ENCODE measurements around the gene SSU72. TPM values are rescaled to one million over a fixed set of nuclear protein-coding genes. Genes with fewer than 3 reads are reported as not detected.

SSU72 gene
- total RNA-seq, 1 experiment from 2014 or later = 112 TPM

DNA sequence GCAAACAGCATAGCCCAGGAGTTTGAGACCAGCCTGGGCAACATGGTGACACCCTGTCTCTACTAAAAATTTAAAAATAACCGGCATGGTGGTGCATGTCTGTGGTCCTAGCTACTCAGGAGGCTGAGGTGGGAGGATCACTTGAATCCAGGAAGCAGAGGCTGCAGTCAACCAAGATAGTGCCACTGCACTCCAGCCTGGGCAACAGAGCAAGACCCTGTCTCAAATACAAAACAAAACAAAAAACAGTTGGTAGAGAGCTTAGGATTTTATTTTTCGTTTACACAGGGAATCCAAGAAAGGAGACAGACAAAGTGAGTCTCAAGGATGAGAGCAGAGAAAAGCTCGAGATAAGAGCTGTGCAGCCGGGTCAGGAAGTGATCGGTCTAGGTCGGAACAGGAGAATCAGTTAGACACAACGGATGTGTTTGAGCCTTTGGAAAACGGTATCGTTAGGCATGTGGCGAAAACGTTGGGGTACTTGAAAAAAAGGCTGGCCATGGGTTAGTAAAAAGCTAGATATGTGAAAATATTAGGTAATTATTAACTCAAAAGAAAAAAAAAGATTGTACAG is 38.9 kb upstream of the SSU72 start:
- no peak for DNase-seq (ENCODE audit: extremely low read depth, low read depth)

DNA sequence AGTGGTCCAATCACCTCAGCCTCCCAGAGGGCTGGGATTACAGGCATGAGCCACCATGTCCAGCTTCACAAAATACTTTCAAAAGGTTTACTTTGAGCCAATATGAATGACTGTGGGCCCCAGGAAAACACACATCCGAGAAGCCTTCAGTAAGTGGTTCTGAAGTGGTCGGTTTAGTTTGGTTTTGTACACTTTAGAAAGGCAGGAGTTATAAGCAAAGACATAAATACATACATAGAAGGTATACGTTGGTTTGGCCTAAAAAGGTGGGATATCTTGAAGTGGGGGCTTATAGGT is 37.4 kb upstream of the SSU72 start:
- no peak for DNase-seq (ENCODE audit: extremely low read depth, low read depth)

DNA sequence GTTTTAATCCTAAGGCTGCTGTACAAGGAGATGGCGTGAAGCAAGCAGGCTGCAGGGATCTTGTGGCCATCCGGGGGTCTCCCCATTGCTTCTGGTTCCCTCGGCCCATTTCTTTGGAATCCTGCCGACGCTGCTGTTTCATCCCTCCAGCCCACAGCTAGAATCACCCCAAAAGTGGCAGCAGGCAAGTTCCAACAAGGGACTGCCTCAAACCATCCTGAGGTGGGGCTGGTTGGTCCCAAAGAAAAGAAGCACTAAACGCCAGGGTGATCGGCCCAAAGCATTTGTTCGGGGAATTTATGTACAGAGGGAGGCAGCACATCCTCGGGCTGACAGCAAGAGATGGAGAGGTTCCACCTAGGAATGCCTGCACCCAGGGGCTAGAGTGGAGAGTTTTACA is 36.1 kb upstream of the SSU72 start:
- DNase-seq (ENCODE audit: extremely low read depth, low read depth) = no peak

DNA sequence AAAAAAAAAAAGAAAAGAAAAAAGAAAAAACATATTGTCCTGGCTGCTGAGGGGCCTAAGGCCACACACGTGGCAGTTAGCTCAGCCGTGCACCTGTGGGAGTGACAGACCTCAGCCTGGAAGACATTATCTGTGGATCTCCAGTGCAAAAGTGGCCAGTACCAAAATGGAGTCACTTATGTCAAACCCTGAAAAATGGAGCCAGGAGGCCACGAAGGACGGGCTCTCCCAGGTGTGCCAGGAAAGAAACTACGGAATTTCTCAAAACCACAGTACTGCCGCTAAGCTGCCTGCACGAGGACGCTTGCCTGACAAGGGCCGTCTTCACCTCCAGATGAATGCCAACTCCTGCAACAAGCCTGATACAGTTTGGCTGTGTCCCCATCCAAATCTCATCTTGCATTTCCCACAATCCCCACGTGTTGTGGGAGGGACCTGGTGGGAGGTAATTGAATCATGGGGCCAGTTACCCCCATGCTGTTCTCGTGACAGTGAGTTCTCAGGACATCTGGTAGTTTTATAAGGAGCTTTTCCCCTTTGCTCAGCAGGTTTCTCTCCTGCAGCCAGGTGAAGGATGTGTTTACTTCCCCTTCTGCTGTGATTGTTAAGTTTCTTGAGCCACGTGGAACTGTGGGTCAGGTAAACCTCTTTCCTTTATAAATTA is 35.3 kb upstream of the SSU72 start:
- DNase-seq (ENCODE audit: extremely low read depth, low read depth) = no peak

DNA sequence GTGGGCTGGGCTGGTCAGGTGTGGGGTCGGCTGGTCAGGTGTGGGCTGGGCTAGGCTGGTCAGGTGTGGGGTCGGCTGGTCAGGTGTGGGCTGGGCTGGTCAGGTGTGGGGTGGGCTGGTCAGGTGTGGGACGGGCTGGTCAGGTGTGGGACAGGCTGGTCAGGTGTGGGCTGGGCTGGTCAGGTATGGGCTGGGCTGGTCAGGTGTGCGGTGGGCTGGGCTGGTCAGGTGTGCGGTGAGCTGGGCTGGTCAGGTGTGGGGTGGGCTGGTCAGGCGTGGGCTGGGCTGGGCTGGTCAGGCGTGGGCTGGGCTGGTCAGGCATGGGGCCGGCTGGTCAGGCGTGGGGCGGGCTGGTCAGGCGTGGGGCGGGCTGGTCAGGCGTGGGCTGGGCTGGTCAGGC is 31.6 kb upstream of the SSU72 start:
- no peak for DNase-seq (ENCODE audit: extremely low read depth, low read depth)

DNA sequence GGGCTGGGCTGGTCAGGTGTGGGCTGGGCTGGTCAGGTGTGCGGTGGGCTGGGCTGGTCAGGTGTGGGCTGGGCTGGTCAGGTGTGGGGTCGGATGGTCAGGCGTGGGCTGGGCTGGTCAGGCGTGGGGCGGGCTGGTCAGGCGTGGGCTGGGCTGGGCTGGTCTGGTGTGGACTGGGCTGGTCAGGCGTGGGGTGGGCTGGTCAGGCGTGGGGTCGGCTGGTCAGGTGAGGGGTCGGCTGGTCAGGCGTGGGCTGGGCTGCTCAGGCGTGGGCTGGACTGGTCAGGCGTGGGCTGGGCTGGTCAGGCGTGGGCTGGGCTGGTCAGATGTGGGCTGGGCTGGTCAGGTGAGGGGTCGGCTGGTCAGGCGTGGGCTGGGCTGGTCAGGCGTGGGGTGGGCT is 31.1 kb upstream of the SSU72 start:
- DNase-seq (ENCODE audit: extremely low read depth, low read depth) = no peak

DNA sequence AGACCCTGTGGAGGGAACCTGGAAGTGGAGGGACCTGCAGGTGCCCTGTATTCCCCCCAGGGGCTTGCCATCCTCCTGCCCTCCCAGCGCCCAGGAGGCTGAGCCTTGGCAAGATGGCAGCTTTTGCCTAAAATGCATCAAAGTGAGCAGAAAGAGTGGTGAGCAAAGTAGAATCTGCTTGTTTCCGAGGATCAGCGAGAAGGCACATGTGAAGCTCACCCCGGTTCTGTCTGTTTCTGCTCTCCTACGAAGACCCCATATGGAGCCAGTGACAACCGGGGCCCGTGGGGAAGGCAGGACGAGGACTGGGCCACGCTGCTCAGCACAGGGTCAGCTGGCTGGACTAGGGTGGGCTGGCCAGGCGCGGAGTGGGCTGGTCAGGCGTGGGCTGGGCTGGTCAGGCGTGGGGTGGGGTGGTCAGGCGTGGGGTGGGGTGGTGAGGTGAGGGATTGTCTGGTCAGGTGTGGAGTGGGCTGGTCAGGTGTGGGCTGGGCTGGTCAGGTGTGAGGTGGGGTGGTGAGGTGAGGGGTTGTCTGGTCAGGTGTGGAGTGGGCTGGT is 30.4 kb upstream of the SSU72 start:
- DNase-seq (ENCODE audit: extremely low read depth, low read depth) = no peak

DNA sequence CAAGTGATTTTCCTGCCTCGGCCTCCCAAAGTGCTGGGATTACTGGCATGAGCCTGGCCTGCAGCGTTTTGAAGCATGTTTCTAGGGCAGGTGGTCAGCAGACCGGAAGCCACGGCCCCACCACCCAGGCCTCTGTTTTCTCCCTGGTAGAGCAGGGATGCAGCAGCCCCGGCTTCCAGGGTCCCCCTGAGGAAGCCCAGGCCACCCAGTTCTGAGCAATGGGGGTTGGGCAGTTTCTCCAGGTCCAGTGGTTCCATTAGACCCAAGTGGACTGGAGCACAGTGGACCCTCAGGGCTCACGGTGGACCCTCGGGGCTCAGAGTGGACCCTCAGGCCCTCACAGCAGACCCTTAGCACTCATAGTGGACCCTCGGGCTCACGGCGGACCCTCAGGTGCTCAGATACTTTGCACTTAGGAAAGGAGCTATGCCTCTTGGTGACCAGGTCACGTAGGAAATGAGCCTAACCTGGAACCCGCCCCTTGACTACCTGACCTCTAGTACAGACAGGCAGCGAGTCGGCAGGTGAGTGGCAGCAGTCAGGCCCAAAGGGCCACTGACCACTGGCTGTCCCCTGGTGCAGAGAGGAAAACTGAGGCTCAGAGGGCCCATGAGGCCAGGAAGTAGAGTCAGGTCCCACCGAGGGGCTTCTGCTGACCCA is 29.8 kb upstream of the SSU72 start:
- DNase-seq (ENCODE audit: extremely low read depth, low read depth) = no peak

DNA sequence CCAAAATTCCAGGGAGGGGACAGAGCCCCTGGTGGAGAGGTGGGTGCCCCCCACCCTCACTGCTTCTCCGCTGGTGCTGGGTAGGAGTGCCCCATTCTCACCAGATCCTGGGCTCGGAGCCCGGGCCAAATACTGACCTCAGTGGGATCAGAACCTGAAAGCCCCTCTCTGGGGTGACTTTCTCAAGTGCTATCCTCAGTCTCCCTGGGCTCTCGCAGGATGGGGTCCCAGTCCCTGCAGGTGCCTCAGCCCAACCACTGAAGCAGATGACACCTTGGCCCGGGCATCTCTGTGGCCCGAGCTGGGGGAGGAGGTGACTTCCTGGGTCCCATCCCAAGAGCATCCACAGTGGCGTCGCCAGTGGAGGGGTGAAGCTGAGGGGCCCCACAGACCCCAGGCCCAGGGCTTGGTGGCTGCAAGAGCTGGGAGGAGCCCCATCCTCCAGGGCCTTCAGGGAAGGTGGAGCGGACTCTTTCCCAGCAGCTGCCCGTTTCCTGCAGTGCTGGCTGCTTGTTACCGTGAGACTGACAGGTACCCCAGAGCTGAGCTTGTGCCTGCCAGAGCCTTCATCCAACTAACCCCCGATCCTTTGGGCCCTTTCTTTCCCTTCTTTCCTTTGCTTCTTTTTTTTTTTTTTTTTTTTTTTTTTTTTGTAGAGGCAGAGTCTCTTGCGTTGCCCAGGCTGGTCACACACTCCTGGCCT is 29.2 kb upstream of the SSU72 start:
- DNase-seq (ENCODE audit: extremely low read depth, low read depth) = no peak

DNA sequence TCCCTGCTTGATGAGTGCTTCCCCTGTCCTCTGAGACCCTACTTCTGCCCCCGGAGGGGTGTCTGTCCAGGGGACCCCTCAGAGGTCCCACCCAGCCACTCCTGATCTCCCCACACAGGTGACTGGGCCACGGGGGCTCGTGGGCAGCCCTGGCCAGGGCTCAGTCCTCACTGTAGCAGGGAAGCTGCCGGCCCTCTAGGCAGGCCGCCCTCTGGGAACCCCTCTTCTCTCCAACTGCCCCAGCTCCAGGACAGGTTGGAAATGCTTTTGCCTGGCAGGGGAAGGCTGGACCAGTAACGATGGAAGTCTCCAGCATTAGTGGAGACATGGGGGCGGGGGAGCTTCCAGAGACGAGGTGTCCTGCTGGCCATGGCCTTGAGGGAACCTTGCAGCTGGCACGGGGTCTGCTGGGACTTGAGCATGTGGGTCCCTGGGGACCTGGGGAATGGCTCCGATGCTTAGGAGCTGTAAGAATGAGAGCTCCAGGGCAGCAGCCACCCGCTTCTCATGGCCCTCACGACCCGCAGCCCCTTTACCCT is 28.4 kb upstream of the SSU72 start:
- no peak for DNase-seq (ENCODE audit: extremely low read depth, low read depth)

DNA sequence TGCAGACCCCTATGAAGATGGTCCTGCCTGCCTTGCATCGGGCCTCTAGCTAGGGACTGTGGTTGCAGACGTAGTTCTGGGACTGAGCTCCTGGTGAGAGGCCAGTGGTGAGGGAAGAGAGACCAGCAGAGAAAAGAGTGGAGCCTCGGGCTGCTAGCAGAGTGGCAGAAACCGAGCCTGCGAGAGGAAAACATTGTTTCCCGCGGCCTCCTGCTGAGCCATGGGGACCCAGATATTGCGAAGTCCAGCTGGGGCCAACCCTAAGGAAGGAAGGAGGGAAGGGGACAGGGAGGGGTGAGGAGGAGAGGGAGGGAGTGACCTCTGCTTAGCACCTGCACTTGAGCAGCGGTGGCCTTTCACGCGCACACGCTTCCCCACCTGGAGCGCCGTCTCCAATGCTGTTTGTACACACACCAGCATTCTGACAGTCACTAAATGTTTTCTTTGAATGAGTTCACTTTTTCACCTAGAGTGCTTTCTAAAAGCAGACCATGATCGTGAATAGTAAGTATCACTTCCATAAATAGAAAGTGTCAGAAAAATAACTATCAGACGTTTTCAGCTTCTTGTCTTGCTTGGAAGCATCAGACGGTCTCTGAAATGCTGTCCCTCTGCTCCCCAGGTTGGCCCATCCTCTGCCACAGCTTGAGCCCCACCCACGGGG is 27.8 kb upstream of the SSU72 start:
- no peak for DNase-seq (ENCODE audit: extremely low read depth, low read depth)

DNA sequence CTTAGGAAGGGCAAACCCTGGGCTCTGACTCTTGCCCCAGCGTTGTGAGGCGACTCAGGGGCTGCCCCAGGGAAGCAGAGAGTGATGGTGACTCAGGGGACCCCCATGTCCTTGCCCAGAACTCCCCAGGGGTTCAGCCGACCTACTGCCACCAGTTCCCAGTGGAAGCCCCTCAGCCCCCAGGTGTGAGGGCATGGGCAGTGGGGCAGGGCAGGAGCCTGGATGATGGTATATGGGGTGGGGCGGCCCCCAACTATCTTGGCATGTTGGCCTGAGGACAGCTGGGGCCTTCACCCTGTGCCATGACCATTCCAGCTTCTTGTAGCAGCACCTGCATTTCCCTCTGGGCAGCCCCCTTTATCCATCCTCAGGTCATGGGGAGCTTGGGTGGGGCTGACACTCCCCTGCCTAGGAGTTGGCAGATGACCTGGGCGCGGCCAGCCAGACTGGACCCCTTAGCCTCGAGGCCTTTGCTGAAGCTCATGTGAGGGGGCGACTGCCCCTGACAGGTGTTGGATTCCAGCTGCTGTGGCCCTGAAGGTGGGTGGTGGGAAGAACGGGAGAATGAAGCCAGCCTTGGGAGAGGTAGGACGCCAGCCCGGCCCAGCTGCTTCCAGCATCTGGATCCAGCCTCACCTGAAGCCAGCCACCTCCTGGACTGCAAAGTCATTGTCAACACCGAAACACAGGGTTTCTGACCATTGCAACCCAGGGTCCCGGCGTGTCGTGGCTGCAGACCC is 27.1 kb upstream of the SSU72 start:
- no peak for DNase-seq (ENCODE audit: extremely low read depth, low read depth)

DNA sequence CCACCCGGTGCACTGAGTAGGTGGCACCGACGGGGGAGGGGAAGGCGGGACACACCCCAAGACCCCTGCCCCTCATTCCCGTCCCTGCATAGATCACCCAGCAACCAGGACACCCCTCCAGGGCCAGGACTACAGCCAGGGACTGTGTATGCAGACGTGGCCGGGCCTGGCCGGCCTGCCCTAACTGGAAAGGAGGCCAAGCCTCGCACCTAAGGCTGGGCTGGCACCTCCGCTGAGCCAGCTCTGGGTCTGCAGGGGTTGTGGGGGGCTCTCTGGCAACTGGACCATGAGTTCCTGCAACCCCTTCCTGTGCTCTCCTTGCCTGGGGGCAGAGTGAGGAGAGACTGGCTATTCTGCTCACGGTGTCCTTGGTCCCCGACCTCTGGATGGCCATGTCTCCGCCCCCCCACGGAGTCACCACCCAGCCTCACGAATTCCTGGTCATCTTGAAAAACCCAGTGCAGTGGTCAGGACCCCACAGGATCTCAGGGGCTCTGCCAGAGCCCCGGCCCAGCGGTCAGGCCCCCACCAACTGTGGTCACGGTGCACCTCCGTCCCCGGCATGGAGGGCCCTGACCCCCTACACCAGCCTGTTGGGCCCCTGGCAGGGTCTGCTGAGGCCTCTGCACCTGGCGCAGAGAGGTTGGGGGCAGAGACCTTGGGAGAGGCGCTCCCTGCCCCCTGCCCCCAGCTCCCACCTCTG is 26.3 kb upstream of the SSU72 start:
- DNase-seq (ENCODE audit: extremely low read depth, low read depth) = no peak

DNA sequence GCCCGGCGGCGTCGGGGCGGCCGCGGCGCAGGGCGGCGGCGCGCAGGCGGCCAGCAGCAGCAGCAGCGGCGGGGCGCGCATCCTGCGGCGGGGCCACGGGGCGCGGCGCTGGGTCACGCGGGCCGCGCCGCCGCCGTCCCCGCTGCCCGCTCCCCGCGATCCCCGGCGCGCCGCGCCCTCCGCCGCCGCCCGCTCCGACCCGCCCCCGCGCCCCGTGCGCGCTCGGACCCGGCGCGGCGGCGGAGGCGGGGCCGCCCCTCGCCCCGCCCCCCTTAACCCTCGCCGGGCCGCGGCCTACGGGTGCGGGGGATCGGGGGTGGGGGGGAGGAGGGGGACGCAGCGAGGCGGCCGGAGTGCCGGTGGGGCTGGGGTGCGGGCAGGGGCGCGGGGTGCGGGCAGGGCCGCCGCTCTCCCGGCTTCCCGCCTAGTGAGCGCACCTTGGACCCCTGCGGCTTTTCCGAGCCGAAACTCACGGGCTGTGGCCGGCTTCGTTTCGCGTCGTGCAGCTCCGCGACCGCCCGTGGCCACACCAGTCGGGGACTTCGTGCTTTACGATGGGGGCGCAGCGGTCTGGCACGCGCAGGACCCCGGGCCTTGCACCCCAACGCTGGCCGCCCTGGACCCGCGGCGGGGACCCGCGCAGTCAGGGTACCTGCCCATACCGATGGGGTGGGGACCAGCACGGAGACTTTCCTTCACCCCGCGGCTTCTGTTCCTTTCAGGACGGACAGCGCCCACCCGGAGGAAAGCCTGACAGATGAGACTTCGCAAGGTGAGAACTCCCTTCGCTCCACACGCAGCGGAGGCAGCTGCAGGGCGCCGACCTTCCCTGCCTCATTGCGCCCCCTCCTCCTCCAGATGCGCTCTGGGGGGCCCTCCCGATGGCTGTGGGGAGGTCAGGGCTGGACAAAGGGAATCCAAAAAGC is 25.5 kb upstream of the SSU72 start, which contains the start of gene FNDC10:
Gene FNDC10 (minus strand): TSS at position 201 of the 926 bp plus-strand sequence. CDS start 120 bp downstream, at position 81.
- DNase-seq (ENCODE audit: extremely low read depth, low read depth) = no peak

DNA sequence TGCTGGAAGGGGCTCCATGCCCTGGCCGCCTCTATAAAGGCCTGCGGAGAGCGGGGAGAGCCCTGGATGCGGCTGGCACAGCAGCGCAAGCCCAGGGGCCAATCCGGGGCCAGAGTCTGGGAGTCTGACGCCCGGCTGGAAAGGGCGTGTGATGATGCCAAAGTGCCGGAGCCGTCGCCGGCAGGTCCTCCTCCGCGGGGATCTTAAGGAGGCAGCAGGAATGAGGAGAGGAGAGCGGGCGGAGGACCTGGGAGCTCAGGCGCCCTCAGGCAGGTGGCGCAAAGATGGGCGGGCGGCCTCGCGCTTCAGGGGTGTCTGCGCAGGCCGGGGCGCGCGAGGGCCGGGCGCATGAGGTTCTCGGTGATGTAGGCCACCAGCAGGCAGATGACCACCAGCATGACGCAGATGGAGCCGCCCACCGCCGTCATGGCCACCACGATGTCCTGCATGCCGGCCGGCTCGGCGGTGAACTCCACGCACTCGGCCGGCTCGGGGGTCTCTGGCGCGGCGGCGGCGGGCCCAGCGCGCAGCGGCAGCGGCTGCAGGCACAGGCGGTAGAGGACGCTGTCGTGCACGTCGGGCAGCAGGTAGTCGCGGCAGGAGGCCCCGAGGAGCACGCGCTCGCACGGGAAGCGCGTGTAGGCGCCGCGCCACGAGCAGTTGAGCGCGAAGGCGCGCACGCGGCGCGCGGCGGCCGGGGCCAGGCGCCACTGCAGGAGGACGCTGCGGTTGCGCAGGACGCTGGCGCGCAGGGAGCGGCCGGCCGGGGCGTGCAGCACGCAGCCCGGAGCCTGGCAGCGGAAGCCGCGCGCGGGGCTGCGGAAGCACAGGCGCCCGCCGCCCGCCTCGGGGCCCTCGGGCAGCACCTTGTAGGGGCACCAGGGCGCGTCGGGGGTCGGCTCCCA is 24.6 kb upstream of the SSU72 start:
- DNase-seq (ENCODE audit: extremely low read depth, low read depth) = no peak

DNA sequence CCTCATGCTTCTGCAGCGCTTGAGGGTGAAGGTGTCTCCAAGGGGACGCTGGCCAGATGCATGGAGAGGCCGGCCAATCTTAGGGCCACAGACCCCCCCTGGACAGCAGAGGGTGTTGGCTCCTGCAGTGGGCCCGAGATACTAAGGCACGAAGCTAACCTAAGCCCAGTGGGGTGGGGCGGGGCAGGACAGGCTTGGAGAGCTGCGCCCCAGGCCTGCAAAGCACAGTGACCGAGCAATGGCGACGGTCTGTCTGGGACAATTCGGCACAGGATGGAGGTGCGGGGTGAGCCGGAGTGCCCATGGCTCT is 24.0 kb upstream of the SSU72 start:
- DNase-seq (ENCODE audit: extremely low read depth, low read depth) = no peak

DNA sequence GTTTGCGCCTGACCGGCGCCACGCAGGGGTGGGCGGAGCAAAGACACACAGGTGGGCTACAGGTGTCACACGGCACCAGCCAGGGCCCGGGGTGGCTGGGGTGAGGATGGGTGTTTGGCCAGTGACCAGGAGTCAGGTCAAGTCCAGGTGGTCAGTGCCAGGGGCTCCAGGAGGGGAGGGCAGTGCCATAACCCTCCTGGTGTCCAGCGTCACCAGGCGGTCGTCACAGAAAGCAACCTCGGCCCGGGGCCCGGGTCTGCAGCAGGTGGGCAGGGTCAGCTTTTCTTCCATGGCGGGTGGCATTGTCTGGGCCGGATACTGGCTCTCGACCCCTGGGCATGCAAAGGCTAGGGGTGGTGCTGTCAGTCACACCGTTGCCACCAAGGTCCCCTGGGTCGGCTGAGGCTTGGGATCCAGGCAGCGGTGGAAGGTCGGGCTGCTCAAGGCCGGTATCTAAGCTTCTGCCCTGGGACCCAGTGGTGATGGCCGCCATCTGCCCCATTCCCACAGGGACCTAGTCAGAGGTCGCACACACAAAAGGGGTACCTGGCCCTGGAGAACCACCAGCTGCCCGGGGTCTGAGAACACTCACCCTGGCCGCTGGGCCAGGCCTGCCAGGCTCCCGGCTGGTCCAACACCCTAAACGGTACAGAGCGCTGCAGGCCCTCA is 23.5 kb upstream of the SSU72 start:
- DNase-seq (ENCODE audit: extremely low read depth, low read depth) = no peak
